Transverse colon (tissue), 4 donors: ENCODE data around the gene ZBTB26. TPM values are rescaled to one million over a fixed set of nuclear protein-coding genes. Genes with fewer than 3 reads are reported as not detected.
A peak's percentile ranks its signal among the peaks of the same experiment; 100 is the strongest.

Source experiments
- DNase-seq: peaks from one replicate; pipeline ENCODE4 v3.0.0-alpha.2; 2019
- H3K27ac ChIP-seq, 4 donors: fragments of 200-600 bp; sonication (generic); 2 replicates each; pipeline ENCODE4 v1.5.1; 2016 to 2018; ENCODE audit warnings: inconsistent platforms in 4 of 4
- H3K27me3 ChIP-seq: fragments of 200-600 bp; sonication (generic); 2 replicates; pipeline ENCODE4 v1.5.1; 2017; ENCODE audit warnings: inconsistent platforms
- H3K36me3 ChIP-seq, 4 donors: fragments of 200-600 bp; sonication (generic); 2 replicates each; pipeline ENCODE4 v1.5.1; 2017 to 2019; ENCODE audit warnings: inconsistent platforms in 4 of 4
- H3K4me1 ChIP-seq, 4 donors: fragments of 200-600 bp; sonication (generic); 2 replicates each; pipeline ENCODE4 v1.5.1; 2017 to 2020; ENCODE audit warnings: inconsistent platforms in 4 of 4
- H3K4me3 ChIP-seq, 4 donors: fragments of 200-600 bp; sonication (generic); 1 replicate in 1 of 4; 2 replicates in 3 of 4; pipeline versions ENCODE4 v1.5.1 to v1.6.1; 2017 to 2019; ENCODE audit warnings: inconsistent platforms in 4 of 4
- H3K9me3 ChIP-seq, 2 donors: fragments of 200-600 bp; sonication (generic); 2 replicates each; pipeline ENCODE4 v1.5.1; 2017 to 2019; ENCODE audit warnings: inconsistent platforms in 2 of 2
- EP300 ChIP-seq: sonication (generic); formaldehyde crosslinking; IDR thresholded peaks from one replicate; pipeline ENCODE4 v1.6.1; 2017; ENCODE audit warnings: antibody characterized with exemption, low read depth
- POLR2A ChIP-seq: fragments of 450-650 bp; IDR thresholded peaks from one replicate; pipeline ENCODE4 v1.6.1; 2016; ENCODE audit warnings: antibody characterized with exemption, mild to moderate bottlenecking, moderate library complexity
- POLR2AphosphoS5 ChIP-seq, 3 donors: sonication (generic); formaldehyde crosslinking; IDR thresholded peaks; one replicate each; pipeline ENCODE4 v1.6.1; 2016; ENCODE audit warnings: antibody characterized with exemption in 3 of 3
- whole genome bisulfite sequencing, 2 donors: methylation state at CpG; one replicate each; pipeline ENCODE4 v1.1.5; 2018; ENCODE audit warnings: low coverage in 1 of 2; 5-methylcytosine and 5-hydroxymethylcytosine counted together
- in situ Hi-C, 4 donors: fragments of 200-750 bp; cut with MboI; loops; one replicate each; pipeline versions ENCODE4 v1.15.0 to v1.15.1; 2017; ENCODE audit warnings: low sequenced_read_pairs in 3 of 4, low pct_ligation_motif_present in 1 of 4, low pct_unique_long_range_greater_than_20kb in 1 of 4
- intact Hi-C: fragments of 100-400 bp; cut with DNase I; formaldehyde crosslinking; loops from one replicate; pipeline ENCODE4 v1.15.1; 2023; ENCODE audit warnings: low total_unique reads
- total RNA-seq, 4 donors: library from RNA; depleted of rRNA; stranded (reverse); fragments of >200 nt; gene quantifications; one replicate each; pipeline ENCODE4 v1.1.0, GENCODE V29; 2016
- TF ChIP-seq, protein P1 (sequence below), 5 experiments: fragments of 200-600 bp in 3 of 5; fragments of 450-650 bp in 2 of 5; sonication (generic) in 3 of 5; IDR thresholded peaks; 1 replicate in 2 of 5; 2 replicates in 3 of 5; pipeline ENCODE4 v1.5.1; 2016 to 2017; ENCODE audit warnings: antibody characterized with exemption in 5 of 5, inconsistent platforms in 3 of 5, mild to moderate bottlenecking in 2 of 5, moderate library complexity in 1 of 5

ZBTB26 gene
- total RNA-seq, 4 donors from 2014 or later = 6.7 to 18.5 (median 8.0) TPM

DNA sequence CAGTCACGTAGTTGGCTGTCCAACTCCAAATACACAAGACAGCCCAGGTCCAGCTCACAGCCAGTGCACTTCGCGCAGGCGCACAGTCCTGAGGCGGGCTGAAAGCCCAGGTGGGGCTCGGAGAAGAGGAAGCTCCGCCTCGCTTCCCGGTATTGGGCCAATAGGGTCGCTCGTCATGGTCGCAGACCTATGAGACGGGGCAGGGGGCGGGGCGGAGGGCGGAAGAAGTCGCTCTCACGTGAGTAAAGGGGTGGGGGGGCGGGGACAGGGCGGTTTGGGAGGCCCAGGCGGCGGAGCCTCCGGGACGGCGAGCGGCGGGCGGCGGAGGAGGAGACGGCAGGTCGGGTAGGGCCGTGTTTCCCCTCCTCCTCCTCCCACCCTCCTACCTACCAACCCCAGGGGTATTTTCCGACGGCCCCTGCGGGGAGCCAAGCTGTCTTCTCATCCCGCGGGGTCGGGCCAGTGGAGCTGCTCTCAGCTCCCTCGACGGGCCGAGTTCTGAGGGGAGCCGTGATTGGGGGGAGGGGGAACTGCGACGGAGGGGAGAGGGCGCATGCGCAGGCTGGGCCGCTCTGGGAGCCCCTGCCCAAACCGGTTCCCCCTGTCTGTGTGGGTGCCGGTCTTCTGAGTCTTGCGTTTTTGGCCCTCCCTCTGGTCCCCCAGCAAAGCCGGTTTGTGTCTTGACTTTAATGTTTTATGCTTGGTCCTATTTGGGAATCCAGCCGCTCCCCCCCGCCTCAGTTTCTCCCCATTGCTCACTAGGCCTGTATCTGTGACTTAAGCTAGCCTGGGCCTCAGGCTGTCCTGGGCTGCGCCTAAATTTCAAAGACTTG lies 9.7 kb upstream of the ZBTB26 start, which contains the start of gene RABGAP1:
TSS of gene RABGAP1 (plus strand) at position 272 of the 833 bp plus-strand sequence. CDS start 16,040 bp downstream, outside the sequence.
- Histone ChIP-seq H3K9me3 (no peaks in the 10 kb centered on the region), H3K4me3 (peak within 1 kb of the TSS; percentile 74 to 97 (median 88)), H3K4me1 (peaks cover 17 to 51% (median 29%) of the 10 kb centered on the region in 4 donors), H3K27ac (peak within 1 kb of the TSS; percentile 91 to 97 (median 94)), H3K36me3 (peaks cover 0 to 15% (median 1%) of the 10 kb centered on the region in 4 donors), H3K27me3 (no peaks in the 10 kb centered on the region)
- 1% methylated on average over 47 of the region's 54 CpGs; no CpG with 5 or more reads in 1 of the 2 donors for WGBS, 2 donors
- in situ Hi-C loops = no loop called here
- intact Hi-C loops = no loop called here
- TF ChIP-seq POLR2A (peak; percentile 88), POLR2AphosphoS5 (IDR thresholded peaks at IDR 0.05) (peak; percentile 91 to 93 (median 91)), EP300 (no peak)
- TF ChIP-seq, protein P1, sequence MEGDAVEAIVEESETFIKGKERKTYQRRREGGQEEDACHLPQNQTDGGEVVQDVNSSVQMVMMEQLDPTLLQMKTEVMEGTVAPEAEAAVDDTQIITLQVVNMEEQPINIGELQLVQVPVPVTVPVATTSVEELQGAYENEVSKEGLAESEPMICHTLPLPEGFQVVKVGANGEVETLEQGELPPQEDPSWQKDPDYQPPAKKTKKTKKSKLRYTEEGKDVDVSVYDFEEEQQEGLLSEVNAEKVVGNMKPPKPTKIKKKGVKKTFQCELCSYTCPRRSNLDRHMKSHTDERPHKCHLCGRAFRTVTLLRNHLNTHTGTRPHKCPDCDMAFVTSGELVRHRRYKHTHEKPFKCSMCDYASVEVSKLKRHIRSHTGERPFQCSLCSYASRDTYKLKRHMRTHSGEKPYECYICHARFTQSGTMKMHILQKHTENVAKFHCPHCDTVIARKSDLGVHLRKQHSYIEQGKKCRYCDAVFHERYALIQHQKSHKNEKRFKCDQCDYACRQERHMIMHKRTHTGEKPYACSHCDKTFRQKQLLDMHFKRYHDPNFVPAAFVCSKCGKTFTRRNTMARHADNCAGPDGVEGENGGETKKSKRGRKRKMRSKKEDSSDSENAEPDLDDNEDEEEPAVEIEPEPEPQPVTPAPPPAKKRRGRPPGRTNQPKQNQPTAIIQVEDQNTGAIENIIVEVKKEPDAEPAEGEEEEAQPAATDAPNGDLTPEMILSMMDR (IDR thresholded peaks at IDR 0.05) = no peak
- DNase-seq = peak; percentile 100

DNA sequence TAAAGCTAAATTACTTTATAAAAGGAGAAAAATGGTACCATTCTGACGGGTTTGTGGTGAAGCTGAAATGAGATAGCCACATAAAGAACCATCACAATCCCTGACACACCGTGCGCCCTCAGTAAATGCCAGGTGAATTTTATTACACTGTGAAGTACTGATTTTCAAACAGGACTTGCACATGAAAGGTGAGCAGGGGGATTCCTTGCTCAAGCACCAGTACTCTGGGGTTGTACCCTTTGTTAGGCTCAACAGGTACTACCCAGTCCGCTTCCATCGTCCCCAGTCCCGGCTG lies 9.1 kb upstream of the ZBTB26 start:
- Histone ChIP-seq H3K27me3 (no peaks in the 10 kb centered on the region), H3K36me3 (peaks cover 0 to 15% (median 1%) of the 10 kb centered on the region in 4 donors), H3K9me3 (no peaks in the 10 kb centered on the region), H3K27ac (peak overlapping the region; percentile 91 to 97 (median 94)), H3K4me1 (peaks cover 13 to 45% (median 23%) of the 10 kb centered on the region in 4 donors), H3K4me3 (peak overlapping the region in 2 of 4 donors; percentile 74 to 90)
- TF ChIP-seq POLR2AphosphoS5 (IDR thresholded peaks at IDR 0.05) = no peak
- TF ChIP-seq, protein P1 (IDR thresholded peaks at IDR 0.05) = no peak
- no peak for DNase-seq
- intact Hi-C loops (no loop called here), in situ Hi-C loops (no loop called here)
- WGBS, 2 donors = 28 to 50% methylated on average over 2 to 6 of the region's 6 CpGs

GRCh38 chr9:122939601-122940000 lies 8.3 kb upstream of the ZBTB26 start:
- H3K9me3 ChIP-seq = no peaks in the 10 kb centered on the region
- 86 to 89% methylated on average over 4 of the region's 4 CpGs for WGBS, 2 donors
- TF ChIP-seq, protein P1 (IDR thresholded peaks at IDR 0.05) = no peak
- TF ChIP-seq EP300 (no peak), POLR2AphosphoS5 (IDR thresholded peaks at IDR 0.05) (no peak), POLR2A (no peak)
- intact Hi-C loops (no loop called here), in situ Hi-C loops (no loop called here)
- H3K27me3 ChIP-seq = no peaks in the 10 kb centered on the region
- peaks cover 11 to 37% (median 17%) of the 10 kb centered on the region in 4 donors for H3K4me1 ChIP-seq
- no peak for DNase-seq
- H3K4me3 ChIP-seq = no peak overlapping the region
- no peak overlapping the region for H3K27ac ChIP-seq
- H3K36me3 ChIP-seq = peaks cover 0 to 15% (median 1%) of the 10 kb centered on the region in 4 donors

DNA sequence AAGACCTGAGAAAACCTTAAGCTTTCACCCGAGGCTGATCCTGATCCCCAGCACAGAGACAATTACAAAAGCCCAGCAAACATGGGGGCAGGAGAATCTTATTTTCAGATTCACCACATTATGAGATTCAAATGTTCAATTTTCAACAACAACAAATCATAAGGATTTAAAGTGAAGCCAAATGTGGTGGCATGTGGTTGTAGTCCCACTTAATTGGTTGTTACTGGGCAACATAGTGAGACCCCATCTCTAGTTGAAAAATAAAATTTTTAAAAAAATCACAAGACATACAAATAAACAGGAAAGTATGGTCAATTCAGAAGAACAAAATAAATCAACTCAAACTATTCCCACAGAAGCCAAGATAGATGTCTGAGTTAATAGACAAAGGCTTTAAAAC lies 5.6 kb upstream of the ZBTB26 start:
- Histone ChIP-seq H3K4me1 (peaks cover 7 to 27% (median 15%) of the 10 kb centered on the region in 4 donors), H3K9me3 (no peaks in the 10 kb centered on the region), H3K27ac (no peak overlapping the region), H3K27me3 (no peaks in the 10 kb centered on the region), H3K36me3 (peaks cover 0 to 15% (median 1%) of the 10 kb centered on the region in 4 donors), H3K4me3 (no peak overlapping the region)
- intact Hi-C loops = no loop called here
- no peak for DNase-seq
- TF ChIP-seq POLR2AphosphoS5 (IDR thresholded peaks at IDR 0.05) (no peak), EP300 (no peak), POLR2A (no peak)
- TF ChIP-seq, protein P1 (IDR thresholded peaks at IDR 0.05) = no peak
- WGBS, 2 donors = 40 to 80% methylated on average over 1 of the region's 1 CpG
- in situ Hi-C loops = no loop called here
